Prostate gland (tissue), 2 donors: Measurements from ENCODE around the gene FSD2.

Experiments
- CTCF ChIP-seq, 4 experiments: fragments of 200-600 bp in 2 of 4; fragments of 450-650 bp in 2 of 4; sonication (generic) in 2 of 4; IDR thresholded peaks; 1 replicate in 3 of 4; 2 replicates in 1 of 4; pipeline ENCODE4 v1.5.1; 2016 to 2019; ENCODE audit warnings: antibody characterized with exemption in 4 of 4, mild to moderate bottlenecking in 2 of 4, moderate library complexity in 2 of 4
- POLR2AphosphoS5 ChIP-seq: sonication (generic); formaldehyde crosslinking; IDR thresholded peaks from one replicate; pipeline ENCODE4 v1.6.1; 2017; ENCODE audit warnings: antibody characterized with exemption

GRCh38 chr15:82851306-82851850, 45.5 kb upstream of the FSD2 start:
- no peak for TF ChIP-seq POLR2AphosphoS5
- TF ChIP-seq CTCF (IDR thresholded peaks at IDR 0.05): no peak
